ENCODE results near the gene ZNRF2. TPM values are rescaled to one million over a fixed set of nuclear protein-coding genes. Genes with fewer than 3 reads are reported as not detected.

Gene ZNRF2
- total RNA-seq, 1 donor from 2014 or later: 21.4 TPM

GRCh38 chr7:30320392-30320791 lies 36.0 kb downstream of the ZNRF2 start:
- H3K27ac Mint-ChIP-seq: peak overlapping the region; percentile 97
- ChIA-PET POLR2A (interaction anchor here (1.6 kb wide), 1 partner anchor 11 kb away, joined by 4 read pairs; no protein-coding TSS in a partner anchor), CTCF (no interaction called here)
- peaks cover 8% of the 10 kb centered on the region for H3K36me3 Mint-ChIP-seq (ENCODE audit: low read depth)
- TF ChIP-seq CTCF (IDR thresholded peaks at IDR 0.05): no peak
- H3K4me1 Mint-ChIP-seq: peaks cover 79% of the 10 kb centered on the region
- no peak for DNase-seq
- no peaks in the 10 kb centered on the region for H3K9me3 Mint-ChIP-seq
- intact Hi-C loops (cut with micrococcal nuclease): no loop called here
- ATAC-seq (ENCODE audit: low read depth): no peak
- H3K4me3 Mint-ChIP-seq: peak overlapping the region; percentile 28
- no peaks in the 10 kb centered on the region for H3K27me3 Mint-ChIP-seq

- ChIA-PET CTCF (interaction anchor here (1.3 to 2.3 kb wide), 3 partner anchors 8 to 27 kb away, joined by 3 to 11 read pairs (median 11); no protein-coding TSS in a partner anchor), POLR2A (interaction anchor here (1.0 to 2.3 kb wide), 6 partner anchors 7 to 36 kb away, joined by 3 to 28 read pairs (median 8); partner anchors contain the start of gene ZNRF2)
- TF ChIP-seq CTCF (IDR thresholded peaks at IDR 0.05): no peak
- ATAC-seq (ENCODE audit: low read depth) (no peak), DNase-seq (no peak)
- peaks cover 2% of the 10 kb centered on the region for H3K9me3 Mint-ChIP-seq
- peaks cover 13% of the 10 kb centered on the region for H3K36me3 Mint-ChIP-seq (ENCODE audit: low read depth)
- peaks cover 83% of the 10 kb centered on the region for H3K4me1 Mint-ChIP-seq
- peak overlapping the region; percentile 78 for H3K4me3 Mint-ChIP-seq
- no peaks in the 10 kb centered on the region for H3K27me3 Mint-ChIP-seq
- intact Hi-C loops (cut with micrococcal nuclease): loop anchor here (1.0 kb wide), 1 partner anchor 8 kb away; no protein-coding TSS in a partner anchor
- H3K27ac Mint-ChIP-seq: peak overlapping the region; percentile 97
These were observed 36.9 kb downstream of the ZNRF2 start for GRCh38 chr7:30321089-30321881.

- Mint-ChIP-seq H3K27me3 (no peaks in the 10 kb centered on the region), H3K4me1 (peaks cover 84% of the 10 kb centered on the region), H3K4me3 (peak overlapping the region; percentile 78), H3K27ac (peak overlapping the region; percentile 97), H3K9me3 (peaks cover 4% of the 10 kb centered on the region), H3K36me3 (ENCODE audit: low read depth) (peaks cover 19% of the 10 kb centered on the region)
- intact Hi-C loops (cut with micrococcal nuclease): loop anchor here (1.0 to 2.0 kb wide), 5 partner anchors 8 to 38 kb away; partner anchors contain the start of gene ZNRF2
- POLR2A ChIA-PET: interaction anchor here (0.6 to 2.3 kb wide), 12 partner anchors 8 to 327 kb away, joined by 3 to 28 read pairs (median 5); partner anchors contain the start of genes GARS1 and ZNRF2
- CTCF ChIA-PET: interaction anchor here (1.2 to 2.3 kb wide), 5 partner anchors 9 to 46 kb away, joined by 3 to 11 read pairs (median 5); no protein-coding TSS in a partner anchor
- no peak for ATAC-seq (ENCODE audit: low read depth)
- TF ChIP-seq CTCF (IDR thresholded peaks at IDR 0.05): no peak
- DNase-seq: no peak
These were observed 37.4 kb downstream of the ZNRF2 start for GRCh38 chr7:30321882-30322192.

- H3K4me3 Mint-ChIP-seq: peak overlapping the region; percentile 78
- no peaks in the 10 kb centered on the region for H3K27me3 Mint-ChIP-seq
- ATAC-seq (ENCODE audit: low read depth) (peak; percentile 78), DNase-seq (no peak)
- no peak for TF ChIP-seq CTCF (IDR thresholded peaks at IDR 0.05)
- ChIA-PET POLR2A (interaction anchor here (0.6 to 2.3 kb wide), 16 partner anchors 8 to 326 kb away, joined by 3 to 28 read pairs (median 4); partner anchors contain the start of genes GARS1 and ZNRF2), CTCF (interaction anchor here (0.9 to 2.3 kb wide), 10 partner anchors 9 to 156 kb away, joined by 3 to 11 read pairs (median 4); no protein-coding TSS in a partner anchor)
- peaks cover 4% of the 10 kb centered on the region for H3K9me3 Mint-ChIP-seq
- H3K36me3 Mint-ChIP-seq (ENCODE audit: low read depth): peaks cover 21% of the 10 kb centered on the region
- intact Hi-C loops (cut with micrococcal nuclease): loop anchor here (1.0 to 2.0 kb wide), 4 partner anchors 8 to 38 kb away; partner anchors contain the start of gene ZNRF2
- peak overlapping the region; percentile 97 for H3K27ac Mint-ChIP-seq
- H3K4me1 Mint-ChIP-seq: peaks cover 83% of the 10 kb centered on the region
These were observed 38.0 kb downstream of the ZNRF2 start for GRCh38 chr7:30322271-30323005.
